Activated CD4-positive, alpha-beta T cell treated with anti-CD3 and anti-CD28 coated beads, Interleukin-2, amount 50 U/mL, for 24 hours (primary cell): Measurements from ENCODE around the gene ETV6.
"Not testable (repeated sequence)": the region's sequence is repeated elsewhere in the genome, so short reads cannot be mapped to it uniquely, and the experiment has no call there.

Source experiments
- DNase-seq, 2 donors: peaks; one replicate each; pipeline ENCODE4 v3.0.0-alpha.2; 2020; ENCODE audit warnings: low read depth in 1 of 2, low spot score in 1 of 2

The ETV6 gene

DNA sequence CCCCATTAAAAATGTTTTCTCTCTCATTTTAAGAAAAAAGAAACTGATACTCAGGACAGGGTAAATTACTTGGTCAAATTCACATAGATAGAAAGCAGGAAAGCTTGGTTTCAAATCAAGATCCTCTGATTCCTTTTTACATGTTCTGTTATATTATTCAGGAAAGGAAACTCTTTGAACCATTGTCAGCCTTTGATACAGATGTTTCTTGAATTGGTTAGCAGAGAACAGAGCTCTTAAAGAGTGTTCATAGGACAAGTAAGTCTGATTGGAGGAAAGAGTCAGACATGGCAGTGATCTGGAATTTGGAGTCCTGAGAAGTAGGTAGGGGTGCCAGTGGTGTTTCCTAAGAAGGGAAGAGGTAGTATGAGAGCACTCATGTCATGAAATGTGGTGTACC lies 256.1 kb downstream of the ETV6 start:
- DNase-seq: no peak

- no peak for DNase-seq
Measured at GRCh38 chr12:11906286-11906935, 256.9 kb downstream of the ETV6 start.

GRCh38 chr12:11907625-11908024 lies 258.2 kb downstream of the ETV6 start:
- no peak for DNase-seq

DNA sequence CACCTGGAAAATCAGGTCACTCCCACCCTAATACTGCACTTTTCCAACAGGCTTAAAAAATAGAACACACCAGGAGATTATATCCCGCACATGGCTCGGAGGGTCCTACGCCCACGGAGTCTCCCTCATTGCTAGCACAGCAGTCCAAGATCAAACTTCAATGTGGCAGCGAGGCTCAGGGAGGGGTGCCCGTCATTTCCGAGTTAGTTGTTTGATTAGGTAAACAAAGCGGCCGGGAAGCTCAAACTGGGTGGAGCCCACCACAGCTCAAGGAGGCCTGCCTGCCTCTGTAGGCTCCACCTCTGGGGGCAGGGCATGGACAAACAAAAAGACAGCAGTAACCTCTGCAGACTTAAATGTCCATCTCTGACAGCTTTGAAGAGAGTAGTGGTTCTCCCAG lies 259.9 kb downstream of the ETV6 start:
- DNase-seq: not testable (repeated sequence)

DNA sequence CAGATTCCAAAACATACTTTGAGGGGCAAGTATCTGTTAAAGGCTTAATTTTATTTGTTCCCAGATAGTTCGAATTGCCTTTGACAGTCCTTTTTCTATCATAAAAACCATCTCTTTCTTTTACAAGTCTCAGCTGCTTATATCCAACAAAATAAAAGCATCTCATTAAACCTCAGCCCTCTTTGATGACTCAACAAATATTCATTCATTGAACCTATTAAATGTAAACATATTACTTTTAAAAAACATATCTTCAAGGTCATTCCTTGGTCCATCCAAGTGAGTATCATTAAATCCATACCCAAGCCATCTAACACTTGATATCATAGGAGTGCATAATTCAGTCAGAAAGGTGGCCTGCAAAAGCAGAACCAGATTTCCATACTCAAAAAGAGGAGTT lies 266.6 kb downstream of the ETV6 start:
- no peak for DNase-seq

GRCh38 chr12:11916771-11917170 lies 267.3 kb downstream of the ETV6 start:
- no peak for DNase-seq

DNA sequence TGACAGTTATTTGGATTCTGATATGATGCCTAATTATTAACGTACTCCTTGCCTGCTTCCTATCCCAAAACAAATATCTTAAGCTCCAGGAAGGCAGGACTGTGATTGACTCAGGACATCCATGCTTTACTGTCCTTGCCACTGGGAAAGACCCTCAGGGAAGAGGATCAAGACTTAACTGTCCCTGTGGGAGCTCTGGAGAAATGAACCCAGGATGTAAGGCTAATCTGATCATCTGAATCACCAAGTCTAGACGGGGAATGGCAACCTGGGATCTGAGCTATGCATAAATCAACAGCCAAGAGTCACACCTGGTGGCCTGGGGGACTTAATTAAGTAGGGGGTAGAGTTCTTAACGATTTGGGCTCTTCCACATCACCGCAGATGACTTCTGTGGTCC lies 268.0 kb downstream of the ETV6 start:
- DNase-seq: no peak

- no peak for DNase-seq
Measured at GRCh38 chr12:11920231-11920630, 270.8 kb downstream of the ETV6 start.

GRCh38 chr12:11922361-11922760 lies 272.9 kb downstream of the ETV6 start:
- DNase-seq: no peak

GRCh38 chr12:11923067-11923466 lies 273.6 kb downstream of the ETV6 start:
- DNase-seq: no peak

DNA sequence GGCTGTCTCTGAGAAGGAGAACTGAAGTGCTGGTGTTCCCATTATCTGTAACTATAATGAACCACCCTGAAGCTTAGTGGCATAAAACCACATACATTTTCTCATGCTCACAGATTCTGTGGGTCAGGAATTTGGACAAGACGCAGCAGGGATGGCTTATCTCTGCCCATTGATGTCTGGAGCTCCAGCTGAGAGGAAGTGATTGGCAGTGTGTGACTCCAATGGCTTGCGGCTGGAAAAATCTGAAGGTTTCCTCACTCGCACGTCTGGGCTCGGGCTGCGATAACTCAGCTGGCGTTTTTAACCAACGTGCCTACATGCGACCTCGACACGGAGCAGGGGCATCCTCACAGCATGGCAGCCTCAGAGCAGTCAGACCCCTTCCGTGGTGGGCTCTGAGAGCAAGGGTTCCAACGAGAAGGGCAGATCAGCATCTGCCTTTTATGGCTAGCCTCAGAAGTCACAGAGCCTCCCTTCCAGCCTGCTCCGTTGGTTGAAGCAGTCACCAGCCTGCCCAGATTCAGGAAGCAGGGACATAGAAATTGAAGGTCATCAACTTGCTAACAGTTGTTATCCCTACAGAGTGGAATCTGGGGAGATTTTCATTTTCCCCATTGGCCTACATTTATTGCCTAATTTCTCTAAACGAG lies 277.9 kb downstream of the ETV6 start:
- DNase-seq: no peak

DNA sequence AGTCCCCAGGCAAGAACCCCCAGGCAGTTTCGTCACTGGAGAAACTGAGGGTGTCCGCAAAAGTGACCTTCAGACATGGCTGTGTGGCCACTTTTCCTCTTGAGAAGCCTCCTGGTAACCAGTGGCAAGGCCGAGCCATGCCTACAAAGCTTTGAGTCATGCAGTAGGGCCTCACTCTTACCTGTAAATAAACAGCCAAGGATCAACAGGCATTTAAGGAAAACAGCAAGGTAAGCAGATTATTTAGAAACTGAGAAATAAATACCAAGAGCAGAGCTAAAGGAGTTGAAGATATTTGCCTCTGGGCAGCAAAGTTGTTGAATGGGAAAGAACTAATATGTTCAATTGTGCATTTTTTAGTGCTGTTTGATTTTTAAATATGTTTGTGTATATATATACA lies 280.2 kb downstream of the ETV6 start:
- no peak for DNase-seq

GRCh38 chr12:11939223-11939622 lies 289.7 kb downstream of the ETV6 start:
- no peak for DNase-seq

DNA sequence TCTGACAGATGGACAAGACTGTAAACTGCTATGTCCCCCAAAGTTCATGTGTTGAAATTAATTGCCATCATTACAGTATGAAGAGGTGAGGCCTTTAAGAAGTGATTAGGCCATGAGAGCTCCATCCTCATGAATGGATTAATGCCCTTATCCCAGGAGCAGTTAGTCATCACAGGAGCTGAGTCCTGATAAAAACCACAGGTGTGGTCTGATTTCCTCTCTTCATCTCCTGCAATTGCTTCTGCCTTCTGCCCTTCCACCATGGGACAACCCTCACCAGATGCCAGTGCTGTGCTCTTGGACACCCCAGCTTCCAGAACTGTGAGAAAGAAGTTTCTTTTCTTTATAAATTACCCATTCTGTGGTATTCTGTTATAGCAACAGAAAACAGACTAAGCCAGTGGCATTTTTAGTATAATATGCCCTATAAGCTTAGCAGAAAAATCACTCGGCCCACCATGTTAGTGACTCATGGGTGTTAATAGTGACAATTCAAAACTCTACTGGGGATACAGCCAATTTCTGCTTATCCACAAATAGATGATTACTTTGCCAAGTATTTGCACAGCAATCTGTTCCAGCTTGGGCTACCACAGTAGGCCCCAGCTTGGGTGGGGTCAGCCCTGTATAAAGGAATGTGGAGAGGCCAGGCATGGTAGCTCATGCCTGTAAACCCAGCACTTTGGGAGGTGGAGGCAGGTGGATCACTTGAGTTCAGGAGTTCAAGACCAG lies 292.3 kb downstream of the ETV6 start:
- no peak for DNase-seq

DNA sequence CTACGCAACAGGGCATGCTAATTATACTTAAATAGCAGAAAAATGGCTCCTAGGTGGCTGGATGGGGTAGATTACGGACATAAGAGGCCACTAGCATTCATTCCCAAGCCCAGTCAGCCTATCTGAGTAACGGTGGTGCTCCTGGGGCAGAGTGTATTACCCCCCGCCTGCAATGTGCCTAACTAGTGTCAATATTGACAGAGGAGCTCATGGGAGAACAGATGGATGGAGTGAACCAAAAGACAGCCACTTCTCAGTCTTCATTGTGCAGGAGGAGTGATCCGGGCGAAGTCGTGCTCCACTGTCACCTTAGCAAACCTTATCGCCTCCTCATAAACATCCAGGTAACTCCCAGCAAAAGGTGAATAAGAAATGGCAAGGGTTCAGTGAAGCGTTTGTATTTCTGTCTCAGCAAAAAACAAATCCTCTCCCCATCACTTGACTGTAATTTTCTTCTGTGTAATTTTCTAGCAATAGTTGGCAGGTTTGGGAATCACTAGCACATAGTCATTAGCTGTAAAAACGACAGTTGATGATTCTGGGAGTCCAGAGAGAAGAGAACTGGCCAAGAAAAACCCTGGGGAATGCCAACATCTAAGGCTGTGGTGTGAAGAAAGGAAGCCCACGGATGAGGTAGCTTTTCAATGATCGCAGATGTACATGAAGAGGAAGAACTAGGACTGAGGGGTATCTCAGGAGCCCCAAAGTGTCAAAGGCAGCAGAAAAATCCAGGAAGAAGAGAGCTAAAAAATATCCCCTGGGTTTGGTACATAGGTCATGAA lies 294.6 kb downstream of the ETV6 start:
- no peak for DNase-seq
